GM21528 (cell line): Measurements from ENCODE around the gene ABCA8.
"Not testable (repeated sequence)": the region's sequence is repeated elsewhere in the genome, so short reads cannot be mapped to it uniquely, and the experiment has no call there.

Source experiments
- ATAC-seq: cut with Tn5 transposase; IDR thresholded peaks from one replicate; pipeline ENCODE4 v1.9.1; 2021; ENCODE audit warnings: mild to moderate bottlenecking, moderate library complexity; ENCODE audit not compliant: unreplicated experiment, low FRiP score

Gene ABCA8

GRCh38 chr17:68835071-68835470, 120.1 kb downstream of the ABCA8 start:
- ATAC-seq: no peak

GRCh38 chr17:68834328-68834836, 120.8 kb downstream of the ABCA8 start:
- ATAC-seq: no peak

GRCh38 chr17:68832109-68832802, 122.9 kb downstream of the ABCA8 start:
- no peak for ATAC-seq

- no peak for ATAC-seq
These were observed 124.0 kb downstream of the ABCA8 start for GRCh38 chr17:68831170-68831569.

- no peak for ATAC-seq
These were observed 124.9 kb downstream of the ABCA8 start for GRCh38 chr17:68830313-68830712.

- no peak for ATAC-seq
These were observed 126.0 kb downstream of the ABCA8 start for GRCh38 chr17:68829211-68829610.

GRCh38 chr17:68824707-68825106, 130.5 kb downstream of the ABCA8 start:
- no peak for ATAC-seq

- ATAC-seq: not testable (repeated sequence)
These were observed 131.0 kb downstream of the ABCA8 start for GRCh38 chr17:68824185-68824584.

- no peak for ATAC-seq
These were observed 132.4 kb downstream of the ABCA8 start for GRCh38 chr17:68822719-68823289.

- no peak for ATAC-seq
These were observed 133.1 kb downstream of the ABCA8 start for GRCh38 chr17:68821860-68822696.

- no peak for ATAC-seq
These were observed 134.2 kb downstream of the ABCA8 start for GRCh38 chr17:68820825-68821481.

GRCh38 chr17:68820476-68820824, 134.7 kb downstream of the ABCA8 start:
- ATAC-seq: no peak

GRCh38 chr17:68819465-68819864, 135.7 kb downstream of the ABCA8 start:
- no peak for ATAC-seq
